ENCODE measurements around the gene SLF2.

DNA sequence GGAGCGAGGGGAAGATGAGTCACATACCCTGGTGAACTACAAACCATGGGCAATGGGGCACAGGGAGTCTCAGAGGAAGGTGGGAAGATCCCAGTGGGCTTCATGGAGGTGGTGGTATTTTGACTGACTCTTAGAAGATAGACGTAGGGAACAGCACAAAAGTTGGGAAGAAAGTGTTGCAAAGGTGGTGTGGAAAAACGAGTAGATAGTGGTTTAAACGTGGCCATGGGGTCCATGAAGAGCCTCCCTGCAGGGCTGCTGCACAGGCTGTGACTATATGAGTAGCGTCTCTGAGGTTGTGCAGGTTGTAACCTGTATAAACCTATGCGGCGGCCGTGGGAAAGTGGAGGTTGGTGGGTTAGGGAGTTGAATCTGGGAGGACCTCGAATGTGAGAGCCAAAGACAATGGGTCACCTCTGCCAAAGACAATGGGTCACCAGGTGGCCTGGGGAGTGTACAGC lies 100.6 kb downstream of the SLF2 start:
- TF ChIP-seq, protein P1, sequence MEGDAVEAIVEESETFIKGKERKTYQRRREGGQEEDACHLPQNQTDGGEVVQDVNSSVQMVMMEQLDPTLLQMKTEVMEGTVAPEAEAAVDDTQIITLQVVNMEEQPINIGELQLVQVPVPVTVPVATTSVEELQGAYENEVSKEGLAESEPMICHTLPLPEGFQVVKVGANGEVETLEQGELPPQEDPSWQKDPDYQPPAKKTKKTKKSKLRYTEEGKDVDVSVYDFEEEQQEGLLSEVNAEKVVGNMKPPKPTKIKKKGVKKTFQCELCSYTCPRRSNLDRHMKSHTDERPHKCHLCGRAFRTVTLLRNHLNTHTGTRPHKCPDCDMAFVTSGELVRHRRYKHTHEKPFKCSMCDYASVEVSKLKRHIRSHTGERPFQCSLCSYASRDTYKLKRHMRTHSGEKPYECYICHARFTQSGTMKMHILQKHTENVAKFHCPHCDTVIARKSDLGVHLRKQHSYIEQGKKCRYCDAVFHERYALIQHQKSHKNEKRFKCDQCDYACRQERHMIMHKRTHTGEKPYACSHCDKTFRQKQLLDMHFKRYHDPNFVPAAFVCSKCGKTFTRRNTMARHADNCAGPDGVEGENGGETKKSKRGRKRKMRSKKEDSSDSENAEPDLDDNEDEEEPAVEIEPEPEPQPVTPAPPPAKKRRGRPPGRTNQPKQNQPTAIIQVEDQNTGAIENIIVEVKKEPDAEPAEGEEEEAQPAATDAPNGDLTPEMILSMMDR (IDR thresholded peaks at IDR 0.05; ENCODE audit: insufficient read depth, low read depth, low read length): no peak
- TF ChIP-seq EZH2 (IDR thresholded peaks at IDR 0.05; ENCODE audit: insufficient read depth, low read length): no peak
